GM19455 (cell line): Measurements from ENCODE around the gene SLC24A3.

Source experiments
- ATAC-seq: cut with Tn5 transposase; IDR thresholded peaks from one replicate; pipeline ENCODE4 v1.9.1; 2021; ENCODE audit not compliant: unreplicated experiment

The SLC24A3 gene

GRCh38 chr20:19380211-19380610, 167.8 kb downstream of the SLC24A3 start:
- ATAC-seq, result no peak

- no peak for ATAC-seq
These were observed 169.5 kb downstream of the SLC24A3 start for GRCh38 chr20:19381947-19382346.

- ATAC-seq, result no peak
These were observed 170.2 kb downstream of the SLC24A3 start for GRCh38 chr20:19382386-19383340.

- no peak for ATAC-seq
These were observed 172.5 kb downstream of the SLC24A3 start for GRCh38 chr20:19384940-19385339.

- no peak for ATAC-seq
These were observed 174.8 kb downstream of the SLC24A3 start for GRCh38 chr20:19387251-19387650.

- no peak for ATAC-seq
These were observed 180.1 kb downstream of the SLC24A3 start for GRCh38 chr20:19392344-19393130.

GRCh38 chr20:19396460-19397081, 184.1 kb downstream of the SLC24A3 start:
- ATAC-seq, result no peak

- no peak for ATAC-seq
These were observed 184.8 kb downstream of the SLC24A3 start for GRCh38 chr20:19397226-19397625.

- ATAC-seq, result no peak
These were observed 185.2 kb downstream of the SLC24A3 start for GRCh38 chr20:19397666-19398065.

- no peak for ATAC-seq
These were observed 188.7 kb downstream of the SLC24A3 start for GRCh38 chr20:19401096-19401495.

- no peak for ATAC-seq
These were observed 191.1 kb downstream of the SLC24A3 start for GRCh38 chr20:19403549-19403948.

- no peak for ATAC-seq
These were observed 192.4 kb downstream of the SLC24A3 start for GRCh38 chr20:19404826-19405225.

GRCh38 chr20:19405958-19406357, 193.5 kb downstream of the SLC24A3 start:
- ATAC-seq, result no peak

- ATAC-seq, result no peak
These were observed 193.9 kb downstream of the SLC24A3 start for GRCh38 chr20:19406381-19406780.

- no peak for ATAC-seq
These were observed 194.8 kb downstream of the SLC24A3 start for GRCh38 chr20:19407196-19407595.

GRCh38 chr20:19407736-19408135, 195.3 kb downstream of the SLC24A3 start:
- no peak for ATAC-seq

GRCh38 chr20:19408971-19409370, 196.5 kb downstream of the SLC24A3 start:
- ATAC-seq, result no peak

- no peak for ATAC-seq
These were observed 199.4 kb downstream of the SLC24A3 start for GRCh38 chr20:19411811-19412210.

GRCh38 chr20:19412254-19412653, 199.8 kb downstream of the SLC24A3 start:
- ATAC-seq, result no peak

- no peak for ATAC-seq
These were observed 202.2 kb downstream of the SLC24A3 start for GRCh38 chr20:19414600-19414999.

- no peak for ATAC-seq
These were observed 203.3 kb downstream of the SLC24A3 start for GRCh38 chr20:19415786-19416185.
